DOHH2 (cell line): ENCODE data around the gene MAPK4.
"Not testable (repeated sequence)": the region's sequence is repeated elsewhere in the genome, so short reads cannot be mapped to it uniquely, and the experiment has no call there.

Source experiments
- CTCF ChIP-seq: fragments of 200-600 bp; sonication (generic); IDR thresholded peaks from one replicate; pipeline ENCODE4 v1.5.1; 2014; ENCODE audit warnings: antibody characterized with exemption, mild to moderate bottlenecking, low read depth, low read length; ENCODE audit not compliant: poor library complexity, severe bottlenecking
- EZH2phosphoT487 ChIP-seq: fragments of 200-600 bp; sonication (generic); IDR thresholded peaks from 2 replicates; pipeline ENCODE4 v1.6.1; 2017; ENCODE audit warnings: borderline replicate concordance, mild to moderate bottlenecking, antibody characterized with exemption, low read length, moderate library complexity, mixed read lengths

GRCh38 chr18:50544476-50544875, 15.4 kb upstream of the MAPK4 start:
- not testable (repeated sequence) for TF ChIP-seq CTCF, EZH2phosphoT487
